Stimulated activated naive CD8-positive, alpha-beta T cell treated with anti-CD3 and anti-CD28 coated beads, Interleukin-15, Interleukin-2, amounts not matched to agents 100 ng/mL and 50 ng/mL, for 24 hours (primary cell): ENCODE measurements around the gene RHBDL1.
A peak's percentile ranks its signal among the peaks of the same experiment; 100 is the strongest.

Experiments
- H3K27ac Mint-ChIP-seq: one replicate; pipeline ENCODE4 v1.8.0; 2021; ENCODE audit warnings: mild to moderate bottlenecking, mixed read lengths
- H3K27me3 Mint-ChIP-seq: one replicate; pipeline ENCODE4 v1.8.0; 2021; ENCODE audit warnings: mixed read lengths
- H3K36me3 Mint-ChIP-seq: one replicate; pipeline ENCODE4 v1.8.0; 2021; ENCODE audit warnings: low read depth, mixed read lengths
- H3K4me1 Mint-ChIP-seq: one replicate; pipeline ENCODE4 v1.8.0; 2021; ENCODE audit warnings: low read depth, mixed read lengths
- H3K4me3 Mint-ChIP-seq: one replicate; pipeline ENCODE4 v1.8.0; 2021; ENCODE audit warnings: mild to moderate bottlenecking, mixed read lengths
- H3K9me3 Mint-ChIP-seq: one replicate; pipeline ENCODE4 v1.8.0; 2021; ENCODE audit warnings: mixed read lengths

The RHBDL1 gene

GRCh38 chr16:660132-660458, 15.4 kb upstream of the RHBDL1 start:
- Mint-ChIP-seq H3K4me1 (peaks cover 5% of the 10 kb centered on the region), H3K27ac (no peak overlapping the region), H3K9me3 (no peaks in the 10 kb centered on the region), H3K27me3 (no peaks in the 10 kb centered on the region), H3K4me3 (no peak overlapping the region), H3K36me3 (no peaks in the 10 kb centered on the region)

GRCh38 chr16:660459-661183, 14.8 kb upstream of the RHBDL1 start:
- Mint-ChIP-seq H3K4me3 (no peak overlapping the region), H3K9me3 (no peaks in the 10 kb centered on the region), H3K27me3 (no peaks in the 10 kb centered on the region), H3K36me3 (no peaks in the 10 kb centered on the region), H3K27ac (no peak overlapping the region), H3K4me1 (peaks cover 5% of the 10 kb centered on the region)

DNA sequence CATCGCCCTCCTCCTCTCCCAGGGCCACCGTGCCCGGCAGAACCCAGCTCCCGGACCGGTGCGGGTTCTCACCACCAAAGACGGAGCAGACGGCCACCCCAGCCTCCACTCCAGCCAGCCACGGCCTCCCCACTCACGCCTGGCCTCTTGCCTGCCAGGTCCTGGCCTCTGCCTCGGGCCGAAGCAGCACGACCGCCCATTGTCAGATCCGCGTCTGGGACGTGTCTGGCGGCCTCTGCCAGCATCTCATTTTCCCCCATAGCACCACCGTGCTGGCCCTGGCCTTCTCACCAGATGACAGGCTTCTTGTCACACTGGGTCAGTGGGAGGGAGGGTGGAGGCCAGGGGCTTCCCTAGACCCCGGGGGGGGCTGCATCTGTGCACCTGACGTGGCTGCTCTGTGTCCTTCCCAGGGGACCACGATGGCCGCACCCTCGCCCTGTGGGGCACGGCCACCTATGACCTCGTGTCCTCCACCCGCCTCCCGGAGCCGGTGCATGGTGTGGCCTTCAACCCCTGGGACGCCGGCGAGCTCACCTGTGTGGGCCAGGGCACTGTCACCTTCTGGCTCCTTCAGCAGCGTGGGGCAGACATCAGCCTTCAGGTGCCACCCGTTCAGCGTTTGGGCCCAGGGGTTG, 14.2 kb upstream of the RHBDL1 start:
- Mint-ChIP-seq H3K4me1 (peaks cover 5% of the 10 kb centered on the region), H3K36me3 (no peaks in the 10 kb centered on the region), H3K9me3 (no peaks in the 10 kb centered on the region), H3K27me3 (no peaks in the 10 kb centered on the region), H3K4me3 (no peak overlapping the region), H3K27ac (no peak overlapping the region)

GRCh38 chr16:662095-662494, 13.4 kb upstream of the RHBDL1 start:
- H3K27ac Mint-ChIP-seq = no peak overlapping the region
- H3K36me3 Mint-ChIP-seq = no peaks in the 10 kb centered on the region
- H3K9me3 Mint-ChIP-seq = no peaks in the 10 kb centered on the region
- no peak overlapping the region for H3K4me3 Mint-ChIP-seq
- peaks cover 5% of the 10 kb centered on the region for H3K4me1 Mint-ChIP-seq
- no peaks in the 10 kb centered on the region for H3K27me3 Mint-ChIP-seq

- no peak overlapping the region for H3K4me3 Mint-ChIP-seq
- no peaks in the 10 kb centered on the region for H3K36me3 Mint-ChIP-seq
- H3K4me1 Mint-ChIP-seq = peaks cover 8% of the 10 kb centered on the region
- no peaks in the 10 kb centered on the region for H3K9me3 Mint-ChIP-seq
- no peaks in the 10 kb centered on the region for H3K27me3 Mint-ChIP-seq
- no peak overlapping the region for H3K27ac Mint-ChIP-seq
Measured at GRCh38 chr16:662597-662996, 12.9 kb upstream of the RHBDL1 start.

GRCh38 chr16:666572-666971, 8.9 kb upstream of the RHBDL1 start:
- Mint-ChIP-seq H3K4me3 (no peak overlapping the region), H3K4me1 (peaks cover 14% of the 10 kb centered on the region), H3K27me3 (no peaks in the 10 kb centered on the region), H3K9me3 (no peaks in the 10 kb centered on the region), H3K36me3 (peaks cover 10% of the 10 kb centered on the region), H3K27ac (no peak overlapping the region)

DNA sequence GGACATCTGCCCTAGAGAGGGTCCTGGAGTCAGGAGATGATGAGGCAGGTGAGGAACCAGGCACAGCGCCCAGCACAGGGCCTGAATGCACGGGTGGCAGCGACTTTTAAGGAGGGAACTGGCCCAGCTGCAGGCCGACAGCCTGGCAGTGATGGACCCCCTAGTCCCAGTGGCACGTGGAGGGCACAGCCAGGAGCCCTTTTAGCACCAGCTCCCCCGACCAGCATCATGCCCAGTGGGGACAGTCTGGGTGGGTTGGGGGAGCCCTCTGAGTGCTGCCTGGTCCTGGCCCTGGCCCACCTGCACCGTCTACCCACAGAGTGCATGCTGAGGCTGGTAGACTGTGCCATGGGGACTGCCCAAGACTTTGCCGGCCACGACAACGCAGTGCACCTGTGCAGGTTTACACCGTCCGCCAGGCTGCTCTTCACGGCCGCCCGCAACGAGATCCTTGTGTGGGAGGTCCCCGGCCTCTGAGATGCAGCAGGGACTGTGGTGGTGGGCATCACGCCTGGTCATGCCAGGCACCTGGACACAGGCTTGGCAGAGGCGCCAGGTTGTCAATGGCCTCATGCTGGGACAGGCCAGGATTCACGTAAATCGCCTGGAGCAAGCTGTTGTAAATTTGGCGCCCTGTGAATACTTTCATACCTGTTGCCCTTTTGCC, 8.2 kb upstream of the RHBDL1 start:
- peak overlapping the region; percentile 77 for H3K4me3 Mint-ChIP-seq
- no peaks in the 10 kb centered on the region for H3K27me3 Mint-ChIP-seq
- peaks cover 14% of the 10 kb centered on the region for H3K4me1 Mint-ChIP-seq
- H3K36me3 Mint-ChIP-seq = peaks cover 10% of the 10 kb centered on the region
- H3K27ac Mint-ChIP-seq = peak overlapping the region; percentile 61
- H3K9me3 Mint-ChIP-seq = no peaks in the 10 kb centered on the region

GRCh38 chr16:667780-668518, 7.5 kb upstream of the RHBDL1 start, which contains the start of gene RHOT2:
Gene RHOT2 (plus strand): TSS chr16:668132. CDS start chr16:668200, 68 bp downstream.
- H3K27ac Mint-ChIP-seq = peak within 1 kb of the TSS; percentile 61
- peak within 1 kb of the TSS; percentile 77 for H3K4me3 Mint-ChIP-seq
- H3K4me1 Mint-ChIP-seq = peaks cover 14% of the 10 kb centered on the region
- H3K36me3 Mint-ChIP-seq = peaks cover 14% of the 10 kb centered on the region
- no peaks in the 10 kb centered on the region for H3K27me3 Mint-ChIP-seq
- no peaks in the 10 kb centered on the region for H3K9me3 Mint-ChIP-seq

DNA sequence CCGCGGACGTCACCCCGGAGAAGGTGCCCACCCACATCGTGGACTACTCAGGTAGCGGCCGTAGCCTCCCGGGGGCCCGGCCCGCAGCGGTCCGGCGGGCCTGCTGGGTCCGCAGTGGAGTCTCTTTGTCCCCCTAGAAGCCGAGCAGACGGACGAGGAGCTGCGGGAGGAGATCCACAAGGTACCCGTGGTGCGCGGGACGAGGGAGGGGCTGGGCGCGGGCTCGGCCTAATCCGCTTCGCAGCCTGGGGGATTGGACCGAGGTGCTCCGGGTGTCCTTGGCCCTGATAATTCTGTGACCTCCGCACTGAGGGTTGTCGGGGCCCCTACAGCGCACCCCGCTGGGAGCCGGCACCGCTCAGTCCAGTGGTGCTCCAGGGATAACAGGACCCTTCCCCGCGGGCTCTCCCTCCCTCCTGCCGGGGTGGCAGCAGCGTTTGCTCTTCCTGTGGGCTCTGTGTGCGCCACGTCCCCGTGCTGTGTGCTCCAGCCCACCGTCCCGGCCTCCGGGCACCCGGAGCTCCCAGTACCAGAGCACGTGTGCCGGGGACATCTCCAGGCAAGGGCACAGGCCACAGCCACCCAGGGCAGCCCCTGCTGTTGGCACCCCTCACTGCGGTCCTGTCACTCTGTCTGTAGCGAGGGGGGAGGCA, 6.8 kb upstream of the RHBDL1 start:
- H3K9me3 Mint-ChIP-seq = no peaks in the 10 kb centered on the region
- H3K36me3 Mint-ChIP-seq = peaks cover 16% of the 10 kb centered on the region
- peaks cover 14% of the 10 kb centered on the region for H3K4me1 Mint-ChIP-seq
- peak overlapping the region; percentile 45 for H3K27ac Mint-ChIP-seq
- H3K27me3 Mint-ChIP-seq = no peaks in the 10 kb centered on the region
- H3K4me3 Mint-ChIP-seq = peak overlapping the region; percentile 77

DNA sequence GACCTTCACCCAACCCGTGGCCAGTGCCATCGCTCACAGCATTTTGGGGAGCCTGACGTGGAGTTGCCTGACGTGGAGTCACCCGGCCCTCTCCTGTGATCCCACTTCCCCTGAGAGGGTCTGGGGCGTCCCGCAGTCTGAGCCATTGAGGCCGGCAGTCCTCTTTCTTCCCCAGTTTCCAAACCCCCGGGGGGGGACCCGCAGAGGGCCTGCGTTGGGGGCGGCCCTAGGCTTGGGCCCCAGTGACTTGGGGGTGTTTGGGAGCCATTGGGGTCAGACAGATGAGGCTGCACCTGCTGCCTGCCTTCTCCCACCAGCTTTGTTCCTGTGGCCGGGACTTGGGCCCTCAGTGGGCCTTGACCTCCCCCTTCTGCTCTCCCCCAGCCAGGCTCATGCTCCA, 5.8 kb upstream of the RHBDL1 start:
- H3K27ac Mint-ChIP-seq = no peak overlapping the region
- H3K4me3 Mint-ChIP-seq = peak overlapping the region; percentile 77
- H3K4me1 Mint-ChIP-seq = peaks cover 14% of the 10 kb centered on the region
- no peaks in the 10 kb centered on the region for H3K9me3 Mint-ChIP-seq
- H3K36me3 Mint-ChIP-seq = peaks cover 16% of the 10 kb centered on the region
- H3K27me3 Mint-ChIP-seq = no peaks in the 10 kb centered on the region

GRCh38 chr16:670485-671352, 4.8 kb upstream of the RHBDL1 start:
- H3K9me3 Mint-ChIP-seq = no peaks in the 10 kb centered on the region
- no peaks in the 10 kb centered on the region for H3K27me3 Mint-ChIP-seq
- H3K27ac Mint-ChIP-seq = no peak overlapping the region
- H3K36me3 Mint-ChIP-seq = peaks cover 16% of the 10 kb centered on the region
- peaks cover 18% of the 10 kb centered on the region for H3K4me1 Mint-ChIP-seq
- peak overlapping the region; percentile 77 for H3K4me3 Mint-ChIP-seq

DNA sequence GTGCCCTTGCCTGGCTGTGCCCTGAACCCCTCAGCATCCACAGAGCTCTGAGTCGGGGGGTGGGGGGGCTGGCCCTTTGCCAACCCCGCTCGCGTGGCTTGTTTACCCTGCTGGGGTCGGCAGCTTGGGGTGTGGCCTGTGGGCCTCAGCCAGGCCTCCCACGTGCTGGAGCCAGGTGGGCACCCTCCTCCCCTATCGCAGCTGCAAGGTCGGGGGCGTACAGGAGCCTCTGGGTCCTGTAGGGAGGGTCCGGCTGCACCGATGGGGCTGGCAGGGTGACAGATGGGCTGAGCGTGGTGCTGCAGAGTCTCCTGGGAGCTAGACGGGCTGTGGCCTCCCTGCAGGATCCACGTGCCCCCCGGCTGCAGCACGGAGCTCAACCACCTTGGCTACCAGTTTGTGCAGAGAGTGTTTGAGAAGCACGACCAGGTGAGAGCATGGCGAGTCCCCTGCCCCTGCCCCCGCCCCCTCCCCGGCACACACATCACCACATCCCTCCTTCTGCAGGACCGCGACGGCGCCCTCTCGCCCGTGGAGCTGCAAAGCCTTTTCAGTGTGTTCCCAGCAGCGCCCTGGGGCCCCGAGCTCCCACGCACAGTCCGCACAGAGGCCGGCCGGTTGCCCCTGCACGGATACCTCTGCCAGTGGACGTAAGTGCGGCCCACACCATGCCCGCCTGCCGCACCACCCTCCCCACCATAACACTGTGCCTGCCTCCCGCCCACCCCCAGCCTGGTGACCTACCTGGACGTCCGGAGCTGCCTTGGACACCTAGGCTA, 3.9 kb upstream of the RHBDL1 start:
- Mint-ChIP-seq H3K27ac (no peak overlapping the region), H3K36me3 (peaks cover 16% of the 10 kb centered on the region), H3K4me3 (no peak overlapping the region), H3K4me1 (peaks cover 18% of the 10 kb centered on the region), H3K27me3 (no peaks in the 10 kb centered on the region), H3K9me3 (no peaks in the 10 kb centered on the region)

- H3K36me3 Mint-ChIP-seq = peaks cover 16% of the 10 kb centered on the region
- H3K4me1 Mint-ChIP-seq = peaks cover 18% of the 10 kb centered on the region
- H3K9me3 Mint-ChIP-seq = no peaks in the 10 kb centered on the region
- no peak overlapping the region for H3K4me3 Mint-ChIP-seq
- no peaks in the 10 kb centered on the region for H3K27me3 Mint-ChIP-seq
- no peak overlapping the region for H3K27ac Mint-ChIP-seq
Measured at GRCh38 chr16:672371-672770, 3.1 kb upstream of the RHBDL1 start.
